SHP77 (cell line): ENCODE data around the gene ATRNL1.
A peak's percentile ranks its signal among the peaks of the same experiment; 100 is the strongest.

ENCODE experiments used
- DNase-seq, 2 experiments: peaks; one replicate each; lab custom pipeline; 2025; lab: John Stamatoyannopoulos, UW

The ATRNL1 gene

DNA sequence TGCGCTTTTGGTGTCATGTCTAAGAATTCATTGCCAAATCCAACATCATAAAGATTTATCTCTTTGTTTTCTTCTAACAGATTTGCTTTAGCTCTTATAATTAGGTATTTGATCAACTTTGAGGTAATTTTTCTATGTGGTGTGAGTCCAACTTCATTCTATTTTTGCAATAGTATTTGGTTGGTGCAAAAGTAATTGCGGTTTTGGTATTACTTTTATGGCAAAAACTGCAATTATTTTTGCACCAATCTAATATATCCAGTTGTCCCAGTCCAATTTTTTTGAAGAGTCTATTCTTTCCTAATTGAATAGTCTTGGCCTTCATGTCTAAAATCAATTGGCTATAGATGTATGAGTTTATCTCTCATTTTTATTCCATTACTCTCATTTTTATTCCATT is 535.5 kb downstream of the ATRNL1 start:
- no peak for DNase-seq

DNA sequence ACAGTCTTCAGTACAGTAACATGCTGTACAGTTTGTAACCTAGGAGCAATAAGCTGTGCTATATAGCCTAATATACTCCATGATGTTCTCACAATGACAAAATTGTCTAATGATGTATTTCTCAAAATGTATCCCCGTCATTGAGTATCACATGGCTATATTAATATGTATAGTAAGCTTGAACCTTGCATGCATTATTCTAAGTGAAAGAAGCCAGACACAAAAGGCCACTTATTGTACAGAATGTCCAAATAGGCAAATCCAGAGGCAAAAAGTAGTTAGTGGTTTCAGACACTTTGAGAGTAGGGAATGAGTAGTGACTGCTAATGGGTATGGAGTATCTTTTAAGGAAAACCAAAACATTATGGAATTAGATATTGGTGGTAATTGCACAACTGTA is 545.1 kb downstream of the ATRNL1 start:
- no peak for DNase-seq

DNA sequence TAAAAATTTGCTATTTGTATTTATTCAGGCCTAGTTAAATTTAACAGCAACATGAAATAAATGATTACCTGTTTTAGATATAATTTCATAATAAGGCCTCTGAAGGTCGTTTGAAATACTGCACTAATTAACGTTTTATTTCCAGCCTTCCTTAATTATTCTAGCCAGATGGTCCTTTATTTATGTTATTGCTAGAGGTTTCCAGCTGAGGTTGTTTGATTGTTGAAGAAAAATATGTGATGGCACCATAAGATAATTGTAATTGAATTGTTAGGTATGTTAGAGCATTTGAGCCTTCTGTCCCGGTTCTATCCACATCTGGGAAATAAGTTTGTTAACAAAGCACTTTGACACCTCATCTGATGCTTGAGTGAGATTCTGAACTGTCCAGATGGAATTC is 556.1 kb downstream of the ATRNL1 start:
- DNase-seq, result no peak

DNA sequence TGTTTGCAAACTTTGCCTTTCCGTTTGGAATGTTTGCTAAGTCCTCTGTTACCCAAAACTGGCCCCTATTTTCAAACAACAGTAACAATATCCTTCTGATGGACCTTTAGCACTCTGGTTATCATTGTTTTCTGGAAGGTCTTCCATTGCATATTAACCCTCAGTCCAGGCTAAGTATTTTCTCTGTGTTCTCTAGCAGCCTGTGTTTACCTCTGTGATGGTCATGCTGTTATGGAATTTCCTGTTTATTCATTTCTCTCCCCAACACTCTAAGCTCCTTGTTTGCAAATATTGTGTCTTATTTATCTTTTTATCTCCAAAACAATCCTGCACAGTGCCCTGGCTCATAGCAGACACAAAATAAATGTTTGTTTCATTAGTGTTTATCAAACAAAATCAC is 560.3 kb downstream of the ATRNL1 start:
- no peak for DNase-seq

DNA sequence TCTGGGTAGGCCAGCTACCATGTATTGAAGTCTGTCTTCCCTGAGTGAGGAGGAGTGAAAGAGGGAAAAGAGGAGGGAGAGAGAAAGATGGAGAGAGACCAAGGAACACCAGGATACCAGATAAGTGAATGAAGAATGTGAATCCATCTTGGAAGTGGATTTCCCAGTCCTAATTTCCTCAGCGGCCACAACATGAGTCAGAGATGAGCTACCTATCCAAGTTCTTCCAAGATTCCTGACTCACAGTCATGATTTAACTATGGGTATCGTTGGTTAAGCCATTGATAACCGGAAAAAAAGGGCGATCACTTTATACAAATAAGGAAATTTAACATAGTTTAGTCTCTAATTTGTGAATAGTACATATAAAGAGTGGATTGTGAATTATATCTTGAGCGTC is 561.8 kb downstream of the ATRNL1 start:
- no peak for DNase-seq

DNA sequence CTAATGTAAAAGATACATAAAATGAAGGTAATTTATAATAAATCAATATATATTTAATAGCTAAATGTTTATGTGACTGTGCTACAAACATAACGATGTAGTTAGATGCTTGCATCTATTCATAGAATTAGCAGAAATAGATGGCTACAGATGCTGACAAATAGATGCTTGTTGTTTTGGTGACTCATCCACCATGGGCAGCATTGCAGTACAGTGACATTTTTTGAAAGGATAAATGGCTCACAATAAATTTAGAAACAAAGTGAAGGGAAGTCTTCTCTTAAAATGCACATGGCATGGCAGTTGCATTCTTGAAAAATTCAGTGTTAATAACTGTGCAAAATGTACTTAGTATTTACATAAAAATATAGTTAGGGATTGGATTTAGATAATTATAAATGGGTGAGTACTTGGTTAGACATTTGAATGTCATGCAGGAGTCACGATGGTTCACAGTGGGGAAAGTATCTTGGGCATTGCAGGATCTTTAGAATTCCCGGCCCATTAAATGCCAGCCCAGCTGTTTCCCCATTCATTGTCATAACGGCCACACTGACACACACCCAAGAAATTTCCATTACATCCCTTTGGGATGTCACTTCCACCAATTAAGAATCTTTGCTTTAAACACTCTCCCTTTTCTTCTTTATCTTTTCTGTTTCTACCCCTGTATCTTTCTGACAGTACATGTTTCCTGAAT is 564.1 kb downstream of the ATRNL1 start:
- no peak for DNase-seq

DNA sequence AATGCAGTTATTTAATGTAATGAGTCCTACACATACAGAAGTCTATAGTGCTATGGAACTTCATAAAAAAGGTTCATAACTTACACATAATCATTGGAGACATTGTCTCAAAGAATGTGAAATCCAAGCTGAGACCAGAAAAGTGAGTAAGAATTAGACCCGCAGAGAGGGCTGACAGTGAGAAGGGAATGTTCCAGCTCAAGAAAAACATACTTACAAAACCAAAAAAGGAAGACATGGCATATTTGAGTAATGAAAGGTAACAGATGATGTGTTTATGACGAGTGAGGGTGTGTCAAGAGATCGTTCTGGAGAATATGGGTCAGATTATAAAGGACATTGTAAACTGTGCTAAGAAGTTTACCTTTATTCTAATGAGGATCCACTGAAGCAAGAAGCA is 566.5 kb downstream of the ATRNL1 start:
- no peak for DNase-seq

DNA sequence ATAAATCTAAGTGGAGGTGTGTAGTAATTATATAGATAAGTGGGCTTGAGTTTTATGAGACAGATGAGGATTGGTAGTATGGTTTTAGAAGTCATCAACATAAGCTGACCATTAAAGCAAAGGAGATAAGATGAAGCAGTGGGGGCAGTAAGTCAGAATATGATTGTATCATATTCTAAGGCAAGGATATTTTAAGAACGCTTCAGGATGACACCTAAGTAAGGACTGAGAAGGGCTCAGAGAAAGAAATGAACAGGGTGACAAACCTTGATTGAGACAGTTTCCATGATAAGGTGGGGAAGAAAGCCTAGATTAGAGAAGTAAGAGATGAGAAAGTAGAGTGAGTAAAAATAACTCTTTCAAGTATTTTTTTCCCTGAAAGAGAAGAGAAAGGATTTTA is 567.2 kb downstream of the ATRNL1 start:
- DNase-seq, result no peak

DNA sequence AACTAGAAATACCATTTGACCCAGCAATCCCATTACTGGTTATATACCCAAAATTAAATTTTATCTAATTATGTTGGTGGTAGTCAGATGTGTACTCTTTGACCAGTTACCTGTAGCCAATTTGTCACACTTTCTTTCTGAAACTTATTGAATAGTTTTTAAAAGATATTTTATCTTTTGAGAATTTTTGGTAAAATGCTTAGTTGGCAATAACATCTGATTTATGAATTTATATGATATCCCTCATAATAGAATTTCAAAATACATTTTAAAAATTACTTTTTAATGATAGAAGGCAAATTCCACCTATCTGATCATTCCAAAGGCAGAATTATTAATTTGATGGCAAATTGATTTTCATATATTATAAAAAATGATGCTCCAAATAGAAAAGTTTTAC is 569.3 kb downstream of the ATRNL1 start:
- DNase-seq, result no peak

DNA sequence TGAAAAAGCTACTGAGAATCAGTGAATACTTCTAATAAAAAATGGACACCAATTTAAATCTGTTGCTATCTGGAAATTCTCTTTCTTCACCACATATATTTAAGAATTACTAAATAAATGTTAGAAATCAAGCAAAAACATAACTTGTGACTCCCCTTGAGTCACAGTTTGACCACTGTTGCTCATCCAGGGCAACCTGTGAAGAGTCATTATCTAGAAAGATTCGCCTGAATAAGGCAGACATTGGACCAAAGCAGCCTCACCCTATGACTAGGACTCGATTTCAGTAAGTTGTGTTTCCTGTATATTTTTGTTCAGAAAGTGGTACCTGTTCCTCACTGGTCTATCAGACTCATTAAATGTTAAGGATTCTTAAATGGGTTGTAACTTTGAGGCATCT is 572.4 kb downstream of the ATRNL1 start:
- no peak for DNase-seq

DNA sequence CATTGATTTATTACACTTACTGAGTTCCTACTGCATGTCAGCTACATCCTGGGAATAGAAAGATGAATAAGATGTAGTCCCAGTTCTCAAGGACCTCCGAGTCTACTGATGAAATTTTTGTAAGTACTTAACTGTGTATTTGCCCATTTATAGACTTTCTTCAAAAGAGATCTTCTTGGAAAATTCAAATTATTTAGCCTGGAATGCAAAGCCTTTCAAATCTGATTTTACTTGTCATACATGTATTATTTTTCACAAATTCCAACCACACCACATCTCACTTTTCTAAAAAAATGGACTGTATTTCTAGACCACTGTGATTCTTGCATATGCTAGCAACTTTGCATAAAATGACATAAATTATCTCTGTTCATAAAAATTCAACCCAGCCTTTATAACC is 581.3 kb downstream of the ATRNL1 start:
- DNase-seq, result no peak

DNA sequence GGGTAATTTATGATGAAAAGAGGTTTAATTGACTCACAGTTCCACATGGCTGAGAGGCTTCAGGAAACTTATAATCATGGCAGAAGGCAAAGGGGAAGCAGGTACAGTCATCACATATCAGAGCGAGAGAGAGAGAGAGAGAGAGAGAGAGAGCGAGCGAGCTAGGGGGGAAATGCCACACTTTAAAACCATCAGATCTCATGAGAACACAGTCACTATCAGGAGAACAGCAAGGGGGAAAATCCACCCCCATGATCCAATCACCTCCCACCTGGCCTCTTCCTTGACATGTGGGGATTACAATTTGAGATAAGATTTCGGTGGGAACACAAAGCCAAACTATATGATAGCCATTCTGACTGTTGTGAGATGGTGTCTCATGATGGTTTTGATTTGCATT is 603.6 kb downstream of the ATRNL1 start:
- no peak for DNase-seq

DNA sequence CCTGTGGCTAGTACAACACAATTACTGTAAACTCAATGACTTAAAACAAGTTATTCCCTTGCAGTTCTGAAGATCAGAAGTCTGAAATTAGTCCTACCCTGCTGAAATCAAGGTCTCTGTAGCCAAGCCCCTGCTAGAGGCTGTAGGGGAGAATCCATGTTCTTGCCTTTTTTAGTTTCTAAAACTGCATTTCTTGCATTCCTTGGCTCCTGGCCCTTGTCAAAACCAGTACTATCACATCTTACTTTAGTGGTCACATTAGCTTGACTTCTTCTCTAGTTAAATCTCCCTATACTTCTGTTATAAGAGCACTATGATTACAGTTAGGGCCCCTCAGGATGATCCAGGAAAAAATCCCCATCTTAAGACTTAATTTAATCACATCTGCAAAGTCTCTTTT is 612.9 kb downstream of the ATRNL1 start:
- no peak for DNase-seq

DNA sequence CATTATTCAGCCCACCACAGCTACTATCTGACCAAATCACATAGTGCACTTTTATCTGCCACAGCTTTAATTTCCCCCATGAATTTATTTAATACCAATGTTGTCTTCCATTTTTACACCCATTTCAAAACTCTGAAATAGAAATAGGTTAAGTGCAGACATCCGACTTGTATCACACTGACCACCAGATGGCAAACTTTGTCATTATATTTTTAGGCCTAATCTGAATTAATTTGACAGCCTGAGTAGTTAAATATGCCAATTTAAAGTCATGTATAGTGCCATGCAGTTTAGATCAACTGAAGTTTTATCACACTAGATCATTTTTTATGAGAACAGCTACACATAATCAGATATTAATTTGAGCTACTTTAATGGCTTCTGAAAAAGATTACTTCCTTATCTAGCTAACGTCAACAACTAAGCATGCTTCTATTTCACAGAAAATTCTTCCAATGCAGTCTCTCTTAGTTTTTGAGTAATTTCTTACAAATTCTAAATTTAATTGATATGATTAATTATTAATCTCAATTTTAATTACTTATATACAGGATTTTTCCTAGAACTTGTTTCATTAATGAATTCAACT is 613.4 kb downstream of the ATRNL1 start:
- DNase-seq, result no peak

DNA sequence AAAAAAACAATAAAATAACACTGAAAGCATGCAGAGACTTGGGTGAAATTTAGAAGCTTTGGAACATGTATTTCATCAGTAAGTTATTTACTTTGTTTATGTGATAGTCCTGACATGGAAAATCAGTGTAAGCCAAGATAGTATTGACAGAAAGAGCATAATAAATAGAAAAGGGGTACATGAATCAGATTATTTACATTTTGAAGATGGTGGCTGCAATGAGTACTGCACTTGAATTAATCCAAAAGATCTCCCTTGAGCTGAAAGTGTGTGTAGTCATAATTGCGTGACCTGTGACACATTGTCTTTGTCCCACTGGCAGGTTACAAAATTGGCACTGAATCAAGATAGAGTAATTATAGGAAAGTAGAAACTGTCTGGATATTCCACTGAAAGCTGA is 617.0 kb downstream of the ATRNL1 start:
- peak; percentile 56 to 70 for DNase-seq

DNA sequence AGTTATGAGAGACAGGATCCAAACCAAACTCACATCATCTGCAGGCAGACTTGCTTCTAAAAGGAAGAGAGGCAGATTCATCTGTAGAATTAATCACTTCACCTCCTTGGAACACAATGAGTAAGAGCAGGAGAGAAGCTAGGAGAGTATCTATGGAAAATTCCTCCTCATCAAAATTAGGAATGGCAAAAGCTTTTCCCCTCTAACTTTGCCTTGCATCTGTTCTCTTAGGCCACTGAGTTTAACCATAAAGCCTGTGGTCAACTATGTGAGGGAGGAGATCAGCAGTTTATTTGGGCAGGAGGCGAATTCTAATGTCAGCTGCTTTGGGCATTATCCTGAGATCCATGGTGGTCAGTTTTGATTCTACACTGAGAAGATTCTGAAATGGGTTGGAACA is 618.1 kb downstream of the ATRNL1 start:
- no peak for DNase-seq

DNA sequence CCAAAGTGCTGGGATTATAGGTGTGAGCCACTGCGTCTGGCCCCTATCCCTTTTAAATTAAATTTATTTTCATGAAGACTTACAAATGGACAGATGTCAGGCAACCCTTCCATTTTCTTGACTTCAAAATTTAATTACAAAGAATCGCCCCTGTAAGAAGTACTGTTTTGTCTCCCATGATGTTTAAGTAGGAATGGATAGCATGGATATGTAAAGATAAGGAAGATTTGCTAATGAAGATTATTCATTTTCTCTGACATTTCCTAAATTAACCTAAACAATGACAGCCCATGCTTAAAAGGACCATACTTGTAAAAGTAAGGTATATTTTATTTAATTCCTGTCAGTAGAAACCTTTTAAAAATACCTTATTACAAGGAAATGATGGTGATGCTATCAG is 627.0 kb downstream of the ATRNL1 start:
- DNase-seq, result no peak

DNA sequence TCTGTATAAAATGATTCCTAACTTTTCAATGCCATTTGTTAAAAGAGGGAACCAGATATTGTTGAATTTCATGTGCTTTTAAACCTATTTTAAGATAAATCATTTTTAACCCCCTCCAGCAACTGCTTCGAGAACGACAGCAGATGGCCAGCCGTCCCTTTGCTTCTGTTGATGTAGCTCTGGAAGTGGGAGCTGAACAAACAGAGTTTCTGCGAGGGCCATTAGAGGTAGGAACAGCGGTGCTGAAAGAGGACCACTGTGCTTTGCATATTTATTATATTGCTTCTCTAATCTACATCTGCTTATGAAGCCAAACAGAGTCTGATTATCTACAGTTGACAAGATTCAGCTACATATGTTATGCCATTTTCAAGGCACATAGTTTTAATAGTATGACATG is 634.0 kb downstream of the ATRNL1 start:
- DNase-seq, result peak; percentile 68 to 81

DNA sequence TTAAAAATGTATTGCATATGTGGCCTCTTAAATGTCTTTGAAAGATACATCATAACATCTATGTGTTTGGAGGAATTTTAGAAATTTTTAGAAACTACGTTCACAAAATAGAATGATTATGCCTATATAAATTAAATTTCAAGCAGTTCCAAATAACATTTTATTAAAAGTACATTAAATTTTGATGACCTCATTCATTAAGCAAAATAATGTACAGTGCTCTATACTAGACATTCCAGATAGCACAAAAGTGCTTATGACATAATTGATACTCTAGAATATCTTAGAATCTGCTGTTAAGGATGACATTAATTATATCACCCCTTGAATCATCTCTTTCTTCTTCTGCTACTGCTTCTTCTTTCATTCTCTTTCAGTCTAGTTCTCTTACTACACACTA is 650.9 kb downstream of the ATRNL1 start:
- DNase-seq, result no peak

DNA sequence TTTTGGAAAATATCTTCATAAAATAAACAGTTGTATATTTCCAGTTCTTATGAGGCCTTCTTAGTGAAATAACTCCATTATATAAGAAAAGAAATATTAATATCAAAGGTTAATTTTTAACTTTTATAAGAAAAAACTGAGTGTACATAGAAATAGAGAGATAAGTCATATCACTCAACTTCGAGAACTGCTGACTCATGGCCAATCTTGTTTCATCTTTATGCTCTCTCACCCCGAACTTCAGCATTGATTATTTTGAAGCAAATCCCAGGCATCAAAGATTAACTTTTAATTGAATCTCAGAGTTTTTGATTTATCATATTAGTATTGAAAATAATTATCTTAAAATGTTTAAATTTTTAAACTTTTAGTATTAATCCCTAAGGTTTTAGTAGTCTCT is 652.8 kb downstream of the ATRNL1 start:
- no peak for DNase-seq

DNA sequence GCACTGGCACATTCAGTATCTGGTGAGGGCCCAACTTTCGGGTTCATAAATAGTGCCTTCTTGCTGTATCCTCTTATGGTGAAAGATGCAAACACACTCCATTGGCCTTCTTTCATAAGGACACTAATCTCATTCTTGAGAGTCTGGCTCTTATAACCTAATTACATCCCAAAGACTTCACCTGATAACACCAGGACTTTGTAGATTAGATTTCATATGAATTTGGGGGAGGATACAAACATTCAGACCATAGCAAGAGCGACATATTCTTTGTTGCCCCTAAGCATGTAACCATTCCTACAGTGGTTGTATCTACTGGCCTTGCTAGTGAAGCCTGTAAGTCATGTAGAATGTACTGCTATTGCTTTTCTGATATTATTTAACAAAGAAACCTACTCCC is 654.6 kb downstream of the ATRNL1 start:
- DNase-seq, result no peak

DNA sequence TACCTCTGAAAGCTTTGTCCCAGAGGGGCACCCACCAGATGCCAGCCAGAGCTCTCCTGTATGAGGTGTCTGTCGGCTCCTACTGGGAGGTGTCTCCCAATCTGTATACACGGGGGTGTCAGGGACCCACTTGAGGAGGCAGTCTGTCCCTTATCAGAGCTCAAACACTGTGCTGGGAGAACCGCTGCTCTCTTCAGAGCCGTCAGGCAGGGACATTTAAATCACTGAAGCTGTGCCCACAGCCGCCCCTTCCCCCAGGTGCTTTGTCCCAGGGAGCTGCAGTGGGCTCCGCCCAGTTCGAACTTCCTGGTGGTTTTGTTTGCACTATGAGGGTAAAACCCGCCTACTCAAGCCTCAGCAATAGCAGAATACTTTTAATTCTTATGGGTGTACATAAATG is 665.3 kb downstream of the ATRNL1 start:
- peak in 1 of 2 experiments; percentile 5 for DNase-seq

DNA sequence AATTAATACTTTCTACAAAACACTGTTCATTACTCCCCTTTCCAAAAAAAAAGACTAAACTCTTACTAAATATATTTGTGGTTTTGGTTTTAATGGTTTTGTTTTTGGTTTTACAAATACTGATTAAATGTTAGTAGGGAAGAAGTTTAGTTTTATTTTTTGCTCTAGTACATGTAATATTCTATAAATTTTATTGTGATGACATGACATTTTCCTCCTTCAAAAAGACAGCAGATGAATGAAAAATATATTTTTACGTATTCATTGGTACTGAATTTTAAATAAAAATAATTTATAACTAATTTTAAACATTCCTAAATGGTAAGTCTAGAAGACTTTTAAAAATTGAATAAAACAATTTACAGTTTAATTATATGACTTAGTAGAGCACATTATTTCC is 667.0 kb downstream of the ATRNL1 start:
- no peak for DNase-seq

DNA sequence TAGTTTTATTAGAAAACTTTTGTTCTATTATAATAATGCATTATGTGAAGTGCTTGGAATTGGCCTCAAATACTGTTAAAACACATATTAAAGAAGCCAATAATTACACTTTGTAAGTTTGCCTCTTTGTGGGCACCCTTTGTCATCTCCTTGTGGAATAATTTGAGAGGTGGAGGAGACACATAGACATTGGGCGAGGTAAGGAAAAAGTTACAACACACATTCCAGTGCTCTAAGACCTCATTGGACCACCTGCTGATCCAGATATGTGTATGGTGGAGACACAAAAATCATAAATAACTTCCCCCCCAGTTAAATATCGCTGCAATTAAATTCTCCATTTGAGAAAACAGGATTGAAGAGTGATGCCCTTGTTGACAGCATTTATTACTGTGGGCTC is 668.0 kb downstream of the ATRNL1 start:
- no peak for DNase-seq
